Skeletal muscle satellite cell (primary cell): ENCODE data around the gene GJC2.

Source experiments
- H3K27me3 ChIP-seq: 2 replicates; pipeline ENCODE4 v1.7.0; 2013; ENCODE audit warnings: low read length; ENCODE audit not compliant: control insufficient read depth, insufficient read depth
- H3K36me3 ChIP-seq: 2 replicates; pipeline ENCODE4 v1.7.0; 2013; ENCODE audit warnings: mild to moderate bottlenecking, control low read depth, low read length; ENCODE audit not compliant: insufficient read depth
- H3K4me1 ChIP-seq: 2 replicates; pipeline ENCODE4 v1.7.0; 2013; ENCODE audit warnings: low read length; ENCODE audit not compliant: control insufficient read depth, insufficient read depth
- H3K4me2 ChIP-seq: 2 replicates; pipeline ENCODE4 v1.7.0; 2013; ENCODE audit warnings: mild to moderate bottlenecking, low read length
- H3K4me3 ChIP-seq: 2 replicates; pipeline ENCODE4 v1.7.0; 2013; ENCODE audit warnings: low read length
- H3K9ac ChIP-seq: 2 replicates; pipeline ENCODE4 v1.7.0; 2013; ENCODE audit warnings: mild to moderate bottlenecking, low read depth, low read length, moderate library complexity
- H3K9me3 ChIP-seq: replicated peaks from 2 replicates; pipeline ENCODE4 v1.7.0; 2013; ENCODE audit warnings: mild to moderate bottlenecking, control low read depth, low read length

The GJC2 gene

GRCh38 chr1:228118040-228118439 lies 31.7 kb upstream of the GJC2 start:
- no peak overlapping the region for H3K9ac ChIP-seq
- H3K4me2 ChIP-seq, result no peak overlapping the region
- peaks cover 8% of the 10 kb centered on the region for H3K27me3 ChIP-seq
- H3K9me3 ChIP-seq, result no peaks in the 10 kb centered on the region
- H3K4me3 ChIP-seq, result no peak overlapping the region
- no peaks in the 10 kb centered on the region for H3K4me1 ChIP-seq
- no peaks in the 10 kb centered on the region for H3K36me3 ChIP-seq

- Histone ChIP-seq H3K4me3 (no peak overlapping the region), H3K27me3 (peaks cover 14% of the 10 kb centered on the region)
Observed at GRCh38 chr1:228120351-228120750, 29.4 kb upstream of the GJC2 start.

GRCh38 chr1:228120857-228121489 lies 28.8 kb upstream of the GJC2 start:
- Histone ChIP-seq H3K9ac (no peak overlapping the region), H3K4me2 (no peak overlapping the region), H3K27me3 (peaks cover 15% of the 10 kb centered on the region), H3K36me3 (no peaks in the 10 kb centered on the region), H3K4me3 (no peak overlapping the region), H3K4me1 (no peaks in the 10 kb centered on the region), H3K9me3 (no peaks in the 10 kb centered on the region)

More at GRCh38 chr1:228120351-228120750, 29.4 kb upstream of the GJC2 start:
- no peaks in the 10 kb centered on the region for H3K36me3 ChIP-seq
- H3K9me3 ChIP-seq, result no peaks in the 10 kb centered on the region
- H3K4me2 ChIP-seq, result no peak overlapping the region
- H3K4me1 ChIP-seq, result no peaks in the 10 kb centered on the region
- H3K9ac ChIP-seq, result no peak overlapping the region

- no peaks in the 10 kb centered on the region for H3K36me3 ChIP-seq
Observed at GRCh38 chr1:228122921-228123441, 26.7 kb upstream of the GJC2 start.

GRCh38 chr1:228123505-228123904 lies 26.2 kb upstream of the GJC2 start:
- H3K4me1 ChIP-seq, result no peaks in the 10 kb centered on the region
- no peaks in the 10 kb centered on the region for H3K36me3 ChIP-seq
- H3K4me2 ChIP-seq, result no peak overlapping the region
- peaks cover 30% of the 10 kb centered on the region for H3K27me3 ChIP-seq
- H3K9me3 ChIP-seq, result no peaks in the 10 kb centered on the region
- no peak overlapping the region for H3K9ac ChIP-seq
- H3K4me3 ChIP-seq, result no peak overlapping the region

More at GRCh38 chr1:228122921-228123441, 26.7 kb upstream of the GJC2 start:
- Histone ChIP-seq H3K9me3 (no peaks in the 10 kb centered on the region), H3K4me1 (no peaks in the 10 kb centered on the region), H3K27me3 (peaks cover 30% of the 10 kb centered on the region), H3K9ac (no peak overlapping the region), H3K4me3 (no peak overlapping the region), H3K4me2 (no peak overlapping the region)

GRCh38 chr1:228125185-228125584 lies 24.5 kb upstream of the GJC2 start:
- Histone ChIP-seq H3K9ac (no peak overlapping the region), H3K4me2 (no peak overlapping the region), H3K36me3 (no peaks in the 10 kb centered on the region), H3K4me3 (no peak overlapping the region), H3K27me3 (peaks cover 36% of the 10 kb centered on the region), H3K4me1 (no peaks in the 10 kb centered on the region), H3K9me3 (no peaks in the 10 kb centered on the region)

GRCh38 chr1:228131766-228132165 lies 18.0 kb upstream of the GJC2 start:
- H3K4me3 ChIP-seq, result no peak overlapping the region
- no peaks in the 10 kb centered on the region for H3K9me3 ChIP-seq
- no peaks in the 10 kb centered on the region for H3K4me1 ChIP-seq
- H3K4me2 ChIP-seq, result no peak overlapping the region
- H3K27me3 ChIP-seq, result peaks cover 47% of the 10 kb centered on the region
- no peak overlapping the region for H3K9ac ChIP-seq
- no peaks in the 10 kb centered on the region for H3K36me3 ChIP-seq

- Histone ChIP-seq H3K4me2 (no peak overlapping the region), H3K4me1 (no peaks in the 10 kb centered on the region), H3K27me3 (peaks cover 41% of the 10 kb centered on the region), H3K9me3 (no peaks in the 10 kb centered on the region), H3K36me3 (no peaks in the 10 kb centered on the region), H3K4me3 (no peak overlapping the region), H3K9ac (no peak overlapping the region)
Observed at GRCh38 chr1:228134591-228134990, 15.1 kb upstream of the GJC2 start.

- Histone ChIP-seq H3K9me3 (no peaks in the 10 kb centered on the region), H3K4me3 (no peak overlapping the region), H3K4me1 (peaks cover 4% of the 10 kb centered on the region), H3K36me3 (peaks cover 5% of the 10 kb centered on the region), H3K27me3 (peaks cover 40% of the 10 kb centered on the region), H3K9ac (no peak overlapping the region), H3K4me2 (no peak overlapping the region)
Observed at GRCh38 chr1:228136901-228137300, 12.8 kb upstream of the GJC2 start.

- Histone ChIP-seq H3K4me1 (peaks cover 30% of the 10 kb centered on the region), H3K9me3 (no peaks in the 10 kb centered on the region), H3K27me3 (peaks cover 30% of the 10 kb centered on the region), H3K36me3 (peaks cover 15% of the 10 kb centered on the region), H3K4me2 (peak overlapping the region; percentile 97), H3K4me3 (peak overlapping the region; percentile 94), H3K9ac (peak overlapping the region; percentile 100)
Observed at GRCh38 chr1:228139406-228139930, 10.3 kb upstream of the GJC2 start.

GRCh38 chr1:228139931-228140723 lies 9.6 kb upstream of the GJC2 start, which contains the start of gene GUK1:
Gene GUK1 (plus strand): TSS chr1:228140279. CDS start chr1:228140303, 24 bp downstream.
- Histone ChIP-seq H3K4me1 (peaks cover 30% of the 10 kb centered on the region), H3K36me3 (peaks cover 20% of the 10 kb centered on the region), H3K9ac (peak within 1 kb of the TSS; percentile 100), H3K27me3 (peaks cover 23% of the 10 kb centered on the region), H3K4me2 (peak within 1 kb of the TSS; percentile 97), H3K4me3 (peak within 1 kb of the TSS; percentile 94), H3K9me3 (no peaks in the 10 kb centered on the region)
